Uterus (tissue), 4 donors: ENCODE results near the gene STK32C. TPM values are rescaled to one million over a fixed set of nuclear protein-coding genes. Genes with fewer than 3 reads are reported as not detected.

Source experiments
- DNase-seq, 2 donors: peaks; one replicate each; pipeline ENCODE4 v3.0.0-alpha.2; 2019 to 2020
- H3K27ac ChIP-seq, 2 donors: fragments of 200-600 bp; sonication (generic); 1 replicate in 1 of 2; 2 replicates in 1 of 2; pipeline ENCODE4 v1.5.1; 2016 to 2018
- H3K27me3 ChIP-seq, 2 donors: fragments of 200-600 bp; sonication (generic); one replicate each; pipeline ENCODE4 v1.5.1; 2018 to 2019; ENCODE audit warnings: control low read depth in 1 of 2
- H3K36me3 ChIP-seq, 2 donors: fragments of 200-600 bp; sonication (generic); one replicate each; pipeline ENCODE4 v1.5.1; 2019; ENCODE audit warnings: control low read depth in 1 of 2
- H3K4me1 ChIP-seq, 2 donors: fragments of 200-600 bp; sonication (generic); one replicate each; pipeline ENCODE4 v1.5.1; 2018 to 2019; ENCODE audit warnings: control low read depth in 1 of 2
- H3K4me3 ChIP-seq, 2 donors: fragments of 200-600 bp; sonication (generic); 1 replicate in 1 of 2; 2 replicates in 1 of 2; pipeline ENCODE4 v1.5.1; 2018 to 2019; ENCODE audit warnings: mild to moderate bottlenecking in 1 of 2
- H3K9me3 ChIP-seq, 2 donors: fragments of 200-600 bp; sonication (generic); one replicate each; pipeline ENCODE4 v1.5.1; 2019; ENCODE audit warnings: control low read depth in 1 of 2
- POLR2A ChIP-seq, 2 donors: fragments of 450-650 bp; IDR thresholded peaks; one replicate each; pipeline ENCODE4 v1.6.1; 2016; ENCODE audit warnings: antibody characterized with exemption in 2 of 2, mild to moderate bottlenecking in 1 of 2, moderate library complexity in 1 of 2
- intact Hi-C: fragments of 100-400 bp; cut with DNase I; formaldehyde crosslinking; loops from one replicate; pipeline ENCODE4 v1.15.1; 2023; ENCODE audit warnings: low total_unique reads
- total RNA-seq, 4 donors: library from RNA; depleted of rRNA in 3 of 4; stranded (reverse); fragments of >200 nt in 3 of 4; gene quantifications; one replicate each; pipeline versions ENCODE4 v1.1.0 to v1.2.4, GENCODE V29; 2014 to 2023
- TF ChIP-seq, protein P1 (sequence below), 4 experiments: fragments of 200-600 bp in 2 of 4; fragments of 450-650 bp in 2 of 4; sonication (generic) in 2 of 4; IDR thresholded peaks; one replicate each; pipeline ENCODE4 v1.5.1; 2016 to 2019; ENCODE audit warnings: antibody characterized with exemption in 4 of 4, mild to moderate bottlenecking in 2 of 4, moderate library complexity in 1 of 4
- donor health status: DM: yes; HTN: yes; CAD: no.

Gene STK32C
- total RNA-seq, 4 donors from 2014 or later = 0.51 to 17.2 (median 3.2) TPM

DNA sequence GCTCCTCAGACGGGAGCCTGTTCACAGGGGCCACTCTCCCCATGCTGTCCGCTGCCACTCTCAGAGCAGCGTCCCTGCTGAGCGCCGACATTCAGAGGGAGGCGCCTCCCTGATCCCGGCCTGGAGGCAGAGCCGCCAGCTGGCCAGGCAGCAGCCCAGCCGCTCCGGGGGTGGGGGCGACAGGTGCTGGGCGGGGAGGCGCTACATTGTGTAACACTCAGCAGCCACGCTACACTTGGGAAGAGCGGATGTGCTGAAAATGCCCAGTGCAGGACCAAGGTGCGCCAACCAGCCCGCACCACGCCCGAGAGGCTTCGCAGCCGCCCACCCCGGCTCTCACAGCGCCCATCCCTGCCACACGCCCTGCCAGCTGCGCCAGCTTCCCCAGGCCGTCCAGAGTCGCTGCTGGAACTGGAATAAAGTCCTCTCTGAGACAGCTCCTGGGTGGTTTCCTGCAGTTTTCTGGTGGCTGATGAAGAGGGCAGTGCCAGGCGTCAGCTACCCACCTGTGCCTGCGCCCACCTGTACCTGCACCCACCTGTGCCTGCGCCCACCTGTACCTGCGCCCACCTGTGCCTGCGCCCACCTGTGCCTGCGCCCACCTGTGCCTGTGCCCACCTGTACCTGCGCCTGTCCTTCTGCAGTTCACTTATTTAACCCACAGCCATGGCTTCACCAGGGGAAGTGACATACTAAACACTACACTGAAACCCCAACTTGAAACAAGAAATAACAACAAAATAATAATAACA is 25.7 kb downstream of the STK32C start:
- TF ChIP-seq POLR2A (IDR thresholded peaks at IDR 0.05) = no peak
- TF ChIP-seq, protein P1, sequence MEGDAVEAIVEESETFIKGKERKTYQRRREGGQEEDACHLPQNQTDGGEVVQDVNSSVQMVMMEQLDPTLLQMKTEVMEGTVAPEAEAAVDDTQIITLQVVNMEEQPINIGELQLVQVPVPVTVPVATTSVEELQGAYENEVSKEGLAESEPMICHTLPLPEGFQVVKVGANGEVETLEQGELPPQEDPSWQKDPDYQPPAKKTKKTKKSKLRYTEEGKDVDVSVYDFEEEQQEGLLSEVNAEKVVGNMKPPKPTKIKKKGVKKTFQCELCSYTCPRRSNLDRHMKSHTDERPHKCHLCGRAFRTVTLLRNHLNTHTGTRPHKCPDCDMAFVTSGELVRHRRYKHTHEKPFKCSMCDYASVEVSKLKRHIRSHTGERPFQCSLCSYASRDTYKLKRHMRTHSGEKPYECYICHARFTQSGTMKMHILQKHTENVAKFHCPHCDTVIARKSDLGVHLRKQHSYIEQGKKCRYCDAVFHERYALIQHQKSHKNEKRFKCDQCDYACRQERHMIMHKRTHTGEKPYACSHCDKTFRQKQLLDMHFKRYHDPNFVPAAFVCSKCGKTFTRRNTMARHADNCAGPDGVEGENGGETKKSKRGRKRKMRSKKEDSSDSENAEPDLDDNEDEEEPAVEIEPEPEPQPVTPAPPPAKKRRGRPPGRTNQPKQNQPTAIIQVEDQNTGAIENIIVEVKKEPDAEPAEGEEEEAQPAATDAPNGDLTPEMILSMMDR (IDR thresholded peaks at IDR 0.05) = no peak
- H3K4me3 ChIP-seq = no peak overlapping the region
- H3K36me3 ChIP-seq = no peaks in the 10 kb centered on the region
- no peaks in the 10 kb centered on the region for H3K9me3 ChIP-seq
- no peaks in the 10 kb centered on the region for H3K27me3 ChIP-seq
- H3K27ac ChIP-seq = no peak overlapping the region
- DNase-seq = no peak
- no peaks in the 10 kb centered on the region for H3K4me1 ChIP-seq
- intact Hi-C loops = no loop called here

- no peaks in the 10 kb centered on the region for H3K27me3 ChIP-seq
- H3K9me3 ChIP-seq = no peaks in the 10 kb centered on the region
- H3K4me3 ChIP-seq = no peak overlapping the region
- no peak for DNase-seq
- TF ChIP-seq, protein P1 (IDR thresholded peaks at IDR 0.05) = no peak
- no peak for TF ChIP-seq POLR2A (IDR thresholded peaks at IDR 0.05)
- intact Hi-C loops = no loop called here
- H3K27ac ChIP-seq = no peak overlapping the region
- no peaks in the 10 kb centered on the region for H3K4me1 ChIP-seq
- H3K36me3 ChIP-seq = no peaks in the 10 kb centered on the region
These were observed 27.1 kb downstream of the STK32C start for GRCh38 chr10:132280646-132281074.

GRCh38 chr10:132279873-132280645 is 27.7 kb downstream of the STK32C start:
- no peak for DNase-seq
- Histone ChIP-seq H3K9me3 (no peaks in the 10 kb centered on the region), H3K4me1 (no peaks in the 10 kb centered on the region), H3K27me3 (no peaks in the 10 kb centered on the region), H3K27ac (no peak overlapping the region), H3K36me3 (no peaks in the 10 kb centered on the region), H3K4me3 (no peak overlapping the region)
- intact Hi-C loops = no loop called here
- TF ChIP-seq, protein P1 (IDR thresholded peaks at IDR 0.05) = no peak
- no peak for TF ChIP-seq POLR2A (IDR thresholded peaks at IDR 0.05)

DNA sequence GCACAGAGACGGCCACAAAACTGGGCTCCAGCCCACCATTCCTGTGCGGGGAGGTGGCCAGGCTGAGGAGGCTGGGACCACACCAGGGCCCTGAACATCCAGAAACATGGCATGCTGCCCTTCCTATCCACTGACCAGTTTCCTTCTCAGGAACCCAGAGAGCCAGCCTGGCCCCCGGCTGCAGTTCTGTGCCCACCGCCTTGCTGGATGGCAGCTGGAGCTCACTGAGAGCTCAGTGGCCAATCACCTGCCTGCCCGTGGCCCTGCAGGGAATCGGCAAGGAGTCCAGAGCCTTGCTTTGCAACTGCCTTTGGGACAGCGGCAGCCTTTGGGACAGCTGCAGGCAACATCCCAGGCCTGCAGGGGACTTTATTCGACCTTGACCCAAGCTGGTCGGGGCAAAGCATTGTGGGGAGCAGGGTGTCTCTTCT is 30.4 kb downstream of the STK32C start:
- H3K4me3 ChIP-seq = no peak overlapping the region
- intact Hi-C loops = no loop called here
- H3K27ac ChIP-seq = no peak overlapping the region
- H3K36me3 ChIP-seq = no peaks in the 10 kb centered on the region
- H3K27me3 ChIP-seq = no peaks in the 10 kb centered on the region
- no peak for DNase-seq
- H3K9me3 ChIP-seq = no peaks in the 10 kb centered on the region
- TF ChIP-seq, protein P1 (IDR thresholded peaks at IDR 0.05) = no peak
- no peak for TF ChIP-seq POLR2A (IDR thresholded peaks at IDR 0.05)
- no peaks in the 10 kb centered on the region for H3K4me1 ChIP-seq

DNA sequence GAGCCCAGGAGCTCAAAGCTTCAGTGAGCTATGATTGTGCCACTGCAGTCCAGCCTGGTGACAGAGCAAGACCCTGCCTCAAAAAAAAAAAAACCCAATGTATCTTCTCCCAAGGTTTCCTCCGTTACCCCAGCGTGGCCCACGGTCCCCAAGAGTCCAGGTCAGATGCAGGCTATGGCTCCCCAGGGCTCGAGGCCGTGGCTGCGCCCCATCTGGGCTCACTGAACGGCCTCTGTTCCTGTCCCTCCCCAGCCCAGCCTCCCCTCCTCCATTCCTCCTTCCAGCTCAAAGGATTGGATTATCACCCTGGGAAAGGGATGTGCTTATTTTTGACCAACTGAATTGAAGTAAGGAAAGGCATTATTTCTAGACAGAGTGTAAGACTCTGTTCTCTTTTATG is 31.0 kb downstream of the STK32C start:
- no peaks in the 10 kb centered on the region for H3K9me3 ChIP-seq

More for the DNA sequence above, 31.0 kb downstream of the STK32C start:
- TF ChIP-seq POLR2A (IDR thresholded peaks at IDR 0.05) = no peak
- TF ChIP-seq, protein P1 (IDR thresholded peaks at IDR 0.05) = no peak
- no peaks in the 10 kb centered on the region for H3K4me1 ChIP-seq
- H3K36me3 ChIP-seq = no peaks in the 10 kb centered on the region
- H3K27me3 ChIP-seq = no peaks in the 10 kb centered on the region
- DNase-seq = no peak
- H3K4me3 ChIP-seq = no peak overlapping the region
- H3K27ac ChIP-seq = no peak overlapping the region
- intact Hi-C loops = no loop called here
